Measurements from ENCODE around the gene TTC16. TPM values are rescaled to one million over a fixed set of nuclear protein-coding genes. Genes with fewer than 3 reads are reported as not detected.
A peak's percentile ranks its signal among the peaks of the same experiment; 100 is the strongest.

TTC16 gene
- total and polyA plus RNA-seq, 4 donors = 1.5 to 5.6 (median 2.7) TPM

DNA sequence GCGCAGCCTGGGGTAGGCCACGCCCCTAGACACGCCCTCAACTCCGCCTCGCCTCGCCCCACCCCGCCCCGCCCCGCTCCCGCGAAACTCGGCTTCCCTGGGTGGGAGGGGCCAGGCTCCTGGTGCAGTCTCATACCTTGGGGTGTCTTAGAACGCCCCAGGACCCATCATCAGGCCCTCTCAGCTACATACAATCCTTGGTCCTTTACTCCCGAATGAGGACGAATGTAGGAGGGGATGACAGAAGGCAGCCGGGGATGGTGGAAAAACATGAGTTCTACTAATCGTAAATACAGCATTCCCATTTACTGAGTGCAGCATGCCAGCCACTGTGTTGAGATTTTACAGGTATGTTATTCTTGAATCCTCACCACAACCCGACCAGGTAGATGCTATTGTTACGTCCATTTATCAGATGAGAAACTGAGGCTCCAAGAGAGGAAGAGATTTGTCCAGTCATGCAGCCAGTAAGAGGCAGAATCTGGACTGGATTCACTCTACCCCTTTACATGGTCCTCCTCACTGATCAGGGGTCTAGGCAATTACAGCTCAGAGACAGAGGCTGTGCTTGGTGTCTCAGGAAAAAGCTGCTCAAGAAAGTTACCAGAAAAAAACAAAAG is 55.8 kb downstream of the TTC16 start:
- TF ChIP-seq, protein P1, sequence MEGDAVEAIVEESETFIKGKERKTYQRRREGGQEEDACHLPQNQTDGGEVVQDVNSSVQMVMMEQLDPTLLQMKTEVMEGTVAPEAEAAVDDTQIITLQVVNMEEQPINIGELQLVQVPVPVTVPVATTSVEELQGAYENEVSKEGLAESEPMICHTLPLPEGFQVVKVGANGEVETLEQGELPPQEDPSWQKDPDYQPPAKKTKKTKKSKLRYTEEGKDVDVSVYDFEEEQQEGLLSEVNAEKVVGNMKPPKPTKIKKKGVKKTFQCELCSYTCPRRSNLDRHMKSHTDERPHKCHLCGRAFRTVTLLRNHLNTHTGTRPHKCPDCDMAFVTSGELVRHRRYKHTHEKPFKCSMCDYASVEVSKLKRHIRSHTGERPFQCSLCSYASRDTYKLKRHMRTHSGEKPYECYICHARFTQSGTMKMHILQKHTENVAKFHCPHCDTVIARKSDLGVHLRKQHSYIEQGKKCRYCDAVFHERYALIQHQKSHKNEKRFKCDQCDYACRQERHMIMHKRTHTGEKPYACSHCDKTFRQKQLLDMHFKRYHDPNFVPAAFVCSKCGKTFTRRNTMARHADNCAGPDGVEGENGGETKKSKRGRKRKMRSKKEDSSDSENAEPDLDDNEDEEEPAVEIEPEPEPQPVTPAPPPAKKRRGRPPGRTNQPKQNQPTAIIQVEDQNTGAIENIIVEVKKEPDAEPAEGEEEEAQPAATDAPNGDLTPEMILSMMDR (IDR thresholded peaks at IDR 0.05; ENCODE audit: control extremely low read depth, extremely low read depth) = no peak
- no peak overlapping the region for H3K4me3 ChIP-seq
- peak overlapping the region in 1 of 2 donors; percentile 82 for H3K27ac ChIP-seq (ENCODE audit: low read depth in 1 of 2, low read length in 1 of 2)
- H3K36me3 ChIP-seq (ENCODE audit: control insufficient read depth in 4 of 4, insufficient read depth in 4 of 4, low read length in 4 of 4) = peaks cover 0 to 8% (median under 1%) of the 10 kb centered on the region in 4 donors
- peak overlapping the region in 1 of 2 donors; percentile 47 for H3K9ac ChIP-seq (ENCODE audit: insufficient read depth in 1 of 2, low read length in 2 of 2)
- H3K27me3 ChIP-seq (ENCODE audit: control insufficient read depth in 3 of 3, insufficient read depth in 3 of 3, low read length in 2 of 3) = no peaks in the 10 kb centered on the region
- 7 to 14% methylated on average over 14 to 19 of the region's 19 CpGs for WGBS, 2 donors
- DNase-seq = no peak
- peaks cover 0 to 21% (median 4%) of the 10 kb centered on the region in 5 donors for H3K4me1 ChIP-seq (ENCODE audit: control insufficient read depth in 5 of 5, insufficient read depth in 5 of 5, low read length in 5 of 5)
- no peak for ATAC-seq (ENCODE audit: insufficient read depth, low FRiP score)
- no peaks in the 10 kb centered on the region for H3K9me3 ChIP-seq (ENCODE audit: control insufficient read depth in 4 of 4, insufficient read depth in 3 of 4, low read length in 3 of 4)

DNA sequence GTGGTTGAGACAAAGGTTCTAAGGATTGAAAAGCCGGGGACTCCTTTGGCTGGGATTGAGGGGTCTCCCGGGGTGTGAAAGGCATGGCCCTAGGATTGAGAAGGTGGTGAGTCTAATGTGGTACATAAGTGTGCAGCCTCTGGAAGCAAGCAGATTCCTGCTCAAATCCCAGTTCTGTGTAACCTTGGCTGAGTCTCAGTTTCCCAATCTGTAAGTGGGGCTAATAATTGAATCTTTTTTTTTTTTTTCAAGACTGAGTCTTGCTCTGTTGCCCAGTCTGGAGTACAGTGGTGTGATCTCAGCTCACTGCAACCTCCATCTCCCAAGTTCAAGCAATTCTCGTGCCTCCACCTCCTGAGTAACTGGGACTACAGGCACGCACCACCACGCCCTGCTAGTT is 56.7 kb downstream of the TTC16 start:
- TF ChIP-seq, protein P1 (IDR thresholded peaks at IDR 0.05; ENCODE audit: control extremely low read depth, extremely low read depth) = no peak
- Histone ChIP-seq H3K27me3 (ENCODE audit: control insufficient read depth in 3 of 3, insufficient read depth in 3 of 3, low read length in 2 of 3) (no peaks in the 10 kb centered on the region), H3K4me3 (no peak overlapping the region), H3K9ac (ENCODE audit: insufficient read depth in 1 of 2, low read length in 2 of 2) (no peak overlapping the region), H3K4me1 (ENCODE audit: control insufficient read depth in 5 of 5, insufficient read depth in 5 of 5, low read length in 5 of 5) (peaks cover 0 to 18% (median 4%) of the 10 kb centered on the region in 5 donors), H3K27ac (ENCODE audit: low read depth in 1 of 2, low read length in 1 of 2) (no peak overlapping the region), H3K9me3 (ENCODE audit: control insufficient read depth in 4 of 4, insufficient read depth in 3 of 4, low read length in 3 of 4) (no peaks in the 10 kb centered on the region), H3K36me3 (ENCODE audit: control insufficient read depth in 4 of 4, insufficient read depth in 4 of 4, low read length in 4 of 4) (peaks cover 0 to 3% (median under 1%) of the 10 kb centered on the region in 4 donors)
- 93 to 97% methylated on average over 5 of the region's 5 CpGs for WGBS, 2 donors
- ATAC-seq (ENCODE audit: insufficient read depth, low FRiP score) (no peak), DNase-seq (no peak)

DNA sequence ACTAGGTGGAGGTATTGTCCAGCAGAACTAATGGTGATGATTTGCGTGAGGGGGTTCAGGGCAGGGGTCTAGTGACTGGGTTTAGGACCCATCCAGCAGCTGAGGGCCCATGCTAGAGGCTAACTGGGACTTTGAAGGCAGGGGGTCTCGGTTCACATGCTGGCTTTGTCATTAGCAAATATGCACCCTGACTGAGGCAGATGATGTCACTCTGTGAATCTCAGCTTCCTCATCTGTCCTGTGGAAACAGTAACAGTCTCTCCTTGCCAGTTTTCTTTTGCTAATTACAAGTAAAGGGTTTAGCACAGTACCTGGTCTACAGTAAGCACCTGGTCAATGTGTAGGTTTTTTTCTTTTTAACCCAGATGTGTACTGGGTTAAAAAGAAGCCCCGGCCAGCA is 57.4 kb downstream of the TTC16 start:
- ATAC-seq (ENCODE audit: insufficient read depth, low FRiP score) (no peak), DNase-seq (no peak)
- Histone ChIP-seq H3K9ac (ENCODE audit: insufficient read depth in 1 of 2, low read length in 2 of 2) (no peak overlapping the region), H3K4me3 (no peak overlapping the region), H3K9me3 (ENCODE audit: control insufficient read depth in 4 of 4, insufficient read depth in 3 of 4, low read length in 3 of 4) (no peaks in the 10 kb centered on the region), H3K4me1 (ENCODE audit: control insufficient read depth in 5 of 5, insufficient read depth in 5 of 5, low read length in 5 of 5) (peaks cover 0 to 13% (median 1%) of the 10 kb centered on the region in 5 donors), H3K27ac (ENCODE audit: low read depth in 1 of 2, low read length in 1 of 2) (no peak overlapping the region), H3K36me3 (ENCODE audit: control insufficient read depth in 4 of 4, insufficient read depth in 4 of 4, low read length in 4 of 4) (peaks cover 0 to 3% (median under 1%) of the 10 kb centered on the region in 4 donors), H3K27me3 (ENCODE audit: control insufficient read depth in 3 of 3, insufficient read depth in 3 of 3, low read length in 2 of 3) (no peaks in the 10 kb centered on the region)
- 83 to 90% methylated on average over 3 of the region's 3 CpGs for WGBS, 2 donors
- TF ChIP-seq, protein P1 (IDR thresholded peaks at IDR 0.05; ENCODE audit: control extremely low read depth, extremely low read depth) = no peak
